HG02610 (cell line): ENCODE measurements around the gene GBE1.
"Not testable (repeated sequence)": the region's sequence is repeated elsewhere in the genome, so short reads cannot be mapped to it uniquely, and the experiment has no call there.

Source experiments
- ATAC-seq: cut with Tn5 transposase; IDR thresholded peaks from one replicate; pipeline ENCODE4 v1.9.1; 2021; ENCODE audit warnings: mild to moderate bottlenecking, moderate library complexity; ENCODE audit not compliant: unreplicated experiment

GBE1 gene

GRCh38 chr3:81760924-81761903, at the start of gene GBE1:
TSS of gene GBE1 (minus strand) at chr3:81761645. CDS start at chr3:81761517, 128 bp downstream.
- peak; percentile 85 for ATAC-seq

GRCh38 chr3:81808900-81809299, 47.5 kb upstream of the GBE1 start:
- no peak for ATAC-seq

- no peak for ATAC-seq
Measured at GRCh38 chr3:81799403-81799802, 38.0 kb upstream of the GBE1 start.

GRCh38 chr3:81793410-81793809, 32.0 kb upstream of the GBE1 start:
- no peak for ATAC-seq

GRCh38 chr3:81790117-81790516, 28.7 kb upstream of the GBE1 start:
- no peak for ATAC-seq

GRCh38 chr3:81789691-81790090, 28.2 kb upstream of the GBE1 start:
- ATAC-seq: no peak

GRCh38 chr3:81788610-81789009, 27.2 kb upstream of the GBE1 start:
- ATAC-seq: peak; percentile 86

GRCh38 chr3:81788044-81788443, 26.6 kb upstream of the GBE1 start:
- no peak for ATAC-seq

GRCh38 chr3:81782585-81782984, 21.1 kb upstream of the GBE1 start:
- ATAC-seq: peak; percentile 31

- peak; percentile 70 for ATAC-seq
Measured at GRCh38 chr3:81778678-81779182, 17.3 kb upstream of the GBE1 start.

- peak; percentile 60 for ATAC-seq
Measured at GRCh38 chr3:81776643-81777042, 15.2 kb upstream of the GBE1 start.

GRCh38 chr3:81770710-81771109, 9.3 kb upstream of the GBE1 start:
- peak; percentile 78 for ATAC-seq

- no peak for ATAC-seq
Measured at GRCh38 chr3:81769299-81769698, 7.9 kb upstream of the GBE1 start.

GRCh38 chr3:81767250-81767859, 5.9 kb upstream of the GBE1 start:
- ATAC-seq: not testable (repeated sequence)

- ATAC-seq: no peak
Measured at GRCh38 chr3:81765400-81765799, 4.0 kb upstream of the GBE1 start.

GRCh38 chr3:81764665-81765064, 3.2 kb upstream of the GBE1 start:
- ATAC-seq: no peak

GRCh38 chr3:81764002-81764401, 2.6 kb upstream of the GBE1 start:
- ATAC-seq: no peak

GRCh38 chr3:81763001-81763400, 1.6 kb upstream of the GBE1 start:
- no peak for ATAC-seq

GRCh38 chr3:81761904-81762580, 597 bp upstream of the GBE1 start:
- ATAC-seq: no peak

GRCh38 chr3:81760215-81760614, 1.2 kb downstream of the GBE1 start:
- ATAC-seq: no peak

- ATAC-seq: not testable (repeated sequence)
Measured at GRCh38 chr3:81758771-81759170, 2.7 kb downstream of the GBE1 start.
